Natural killer cell (primary cell): ENCODE measurements around the gene PHACTR3. TPM values are rescaled to one million over a fixed set of nuclear protein-coding genes. Genes with fewer than 3 reads are reported as not detected.

Experiments
- ATAC-seq, 3 donors: fragments of 150-1000 bp in 2 of 3; fragments of 200-7000 bp in 1 of 3; cut with Tn5 transposase; 1 replicate in 1 of 3; 2 replicates in 2 of 3; pipeline ENCODE4 v1.10.0; 2021; ENCODE audit warnings: mild to moderate bottlenecking in 2 of 3, moderate library complexity in 2 of 3
- DNase-seq, 2 donors: peaks; one replicate each; pipeline versions ENCODE4 v3.0.0 to v3.0.0-alpha.2; 2013 to 2021; ENCODE audit warnings: mixed read lengths in 1 of 2
- H3K27ac ChIP-seq: one replicate; pipeline ENCODE4 v1.5.1; 2013; ENCODE audit warnings: mild to moderate bottlenecking, low read length
- H3K27me3 ChIP-seq: one replicate; pipeline ENCODE4 v1.6.1; 2013; ENCODE audit warnings: low read length; ENCODE audit not compliant: control insufficient read depth, insufficient read depth
- H3K36me3 ChIP-seq: one replicate; pipeline ENCODE4 v1.6.1; 2013; ENCODE audit warnings: low read length; ENCODE audit not compliant: control insufficient read depth, insufficient read depth
- H3K4me1 ChIP-seq: one replicate; pipeline ENCODE4 v1.6.1; 2013; ENCODE audit warnings: low read length; ENCODE audit not compliant: control insufficient read depth, insufficient read depth
- H3K4me3 ChIP-seq: one replicate; pipeline ENCODE4 v1.5.1; 2013; ENCODE audit warnings: low read length
- H3K9me3 ChIP-seq: one replicate; pipeline ENCODE4 v1.6.1; 2013; ENCODE audit warnings: low read length; ENCODE audit not compliant: control insufficient read depth, insufficient read depth
- H3K27ac Mint-ChIP-seq, 2 donors: one replicate each; pipeline ENCODE4 v1.8.0; 2022; ENCODE audit warnings: mild to moderate bottlenecking in 2 of 2, mixed read lengths in 2 of 2, moderate library complexity in 1 of 2
- H3K27me3 Mint-ChIP-seq, 2 donors: one replicate each; pipeline ENCODE4 v1.8.0; 2022; ENCODE audit warnings: low read depth in 2 of 2, mixed read lengths in 2 of 2
- H3K36me3 Mint-ChIP-seq: one replicate; pipeline ENCODE4 v1.8.0; 2022; ENCODE audit warnings: mixed read lengths
- H3K4me1 Mint-ChIP-seq, 2 donors: one replicate each; pipeline ENCODE4 v1.8.0; 2022; ENCODE audit warnings: mixed read lengths in 2 of 2
- H3K4me3 Mint-ChIP-seq: one replicate; pipeline ENCODE4 v1.8.0; 2022; ENCODE audit warnings: mild to moderate bottlenecking, moderate library complexity, mixed read lengths
- H3K9me3 Mint-ChIP-seq, 2 donors: one replicate each; pipeline ENCODE4 v1.8.0; 2022; ENCODE audit warnings: mixed read lengths in 2 of 2
- WGBS: methylation state at CpG from one replicate; pipeline ENCODE4 v1.1.7; 2013; ENCODE audit warnings: missing lambda C conversion rate; ENCODE audit not compliant: insufficient coverage; 5-methylcytosine and 5-hydroxymethylcytosine counted together
- intact Hi-C: fragments of 100-400 bp; cut with micrococcal nuclease; formaldehyde crosslinking; loops from one replicate; pipeline ENCODE4 v1.14.2; 2022
- total RNA-seq, 4 donors: library from RNA; stranded (reverse); fragments of 120-200 nt in 1 of 4; gene quantifications; one replicate each; pipeline versions ENCODE4 v1.2.3 to v1.2.4, GENCODE V29; 2013 to 2022
- TF ChIP-seq, protein P1 (sequence below): fragments of 200-600 bp; IDR thresholded peaks from one replicate; pipeline ENCODE4 v1.8.0; 2022; ENCODE audit warnings: antibody characterized with exemption

The PHACTR3 gene
- total RNA-seq, 3 donors from 2014 or later (not counting 1 experiment from before 2014, with no cell fraction given): not detected

DNA sequence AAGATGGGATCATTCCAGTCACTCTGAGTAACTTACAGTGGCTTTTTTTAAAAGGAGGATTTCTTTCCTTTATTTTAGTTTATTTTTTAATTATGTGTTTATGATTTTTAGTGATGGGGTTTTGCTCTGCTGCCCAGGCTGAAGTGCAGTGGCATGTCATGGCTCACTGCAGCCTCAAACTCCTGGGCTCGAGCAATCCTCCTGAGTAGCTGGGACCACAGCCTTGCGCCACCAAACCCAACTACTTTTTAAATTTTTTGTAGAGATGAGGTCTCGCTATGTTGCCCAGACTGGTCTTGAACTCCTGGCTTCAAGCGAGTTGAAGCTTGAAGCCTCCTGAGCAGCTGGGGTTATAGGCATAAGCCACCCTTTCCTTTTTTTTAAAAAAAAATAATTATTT lies 31.8 kb upstream of the PHACTR3 start:
- Mint-ChIP-seq H3K9me3 (no peaks in the 10 kb centered on the region), H3K36me3 (no peaks in the 10 kb centered on the region), H3K27ac (no peak overlapping the region), H3K4me3 (no peak overlapping the region), H3K4me1 (peaks cover 5 to 8% of the 10 kb centered on the region in 2 donors), H3K27me3 (peaks cover 24 to 35% of the 10 kb centered on the region in 2 donors)
- Histone ChIP-seq H3K4me1 (peaks cover 6% of the 10 kb centered on the region), H3K4me3 (no peak overlapping the region), H3K27ac (no peak overlapping the region), H3K36me3 (no peaks in the 10 kb centered on the region), H3K27me3 (peaks cover 7% of the 10 kb centered on the region), H3K9me3 (no peaks in the 10 kb centered on the region)
- intact Hi-C loops: no loop called here
- DNase-seq (no peak), ATAC-seq (no peak)
- 92% methylated on average over 3 of the region's 4 CpGs for WGBS
- TF ChIP-seq, protein P1, sequence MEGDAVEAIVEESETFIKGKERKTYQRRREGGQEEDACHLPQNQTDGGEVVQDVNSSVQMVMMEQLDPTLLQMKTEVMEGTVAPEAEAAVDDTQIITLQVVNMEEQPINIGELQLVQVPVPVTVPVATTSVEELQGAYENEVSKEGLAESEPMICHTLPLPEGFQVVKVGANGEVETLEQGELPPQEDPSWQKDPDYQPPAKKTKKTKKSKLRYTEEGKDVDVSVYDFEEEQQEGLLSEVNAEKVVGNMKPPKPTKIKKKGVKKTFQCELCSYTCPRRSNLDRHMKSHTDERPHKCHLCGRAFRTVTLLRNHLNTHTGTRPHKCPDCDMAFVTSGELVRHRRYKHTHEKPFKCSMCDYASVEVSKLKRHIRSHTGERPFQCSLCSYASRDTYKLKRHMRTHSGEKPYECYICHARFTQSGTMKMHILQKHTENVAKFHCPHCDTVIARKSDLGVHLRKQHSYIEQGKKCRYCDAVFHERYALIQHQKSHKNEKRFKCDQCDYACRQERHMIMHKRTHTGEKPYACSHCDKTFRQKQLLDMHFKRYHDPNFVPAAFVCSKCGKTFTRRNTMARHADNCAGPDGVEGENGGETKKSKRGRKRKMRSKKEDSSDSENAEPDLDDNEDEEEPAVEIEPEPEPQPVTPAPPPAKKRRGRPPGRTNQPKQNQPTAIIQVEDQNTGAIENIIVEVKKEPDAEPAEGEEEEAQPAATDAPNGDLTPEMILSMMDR: no peak

DNA sequence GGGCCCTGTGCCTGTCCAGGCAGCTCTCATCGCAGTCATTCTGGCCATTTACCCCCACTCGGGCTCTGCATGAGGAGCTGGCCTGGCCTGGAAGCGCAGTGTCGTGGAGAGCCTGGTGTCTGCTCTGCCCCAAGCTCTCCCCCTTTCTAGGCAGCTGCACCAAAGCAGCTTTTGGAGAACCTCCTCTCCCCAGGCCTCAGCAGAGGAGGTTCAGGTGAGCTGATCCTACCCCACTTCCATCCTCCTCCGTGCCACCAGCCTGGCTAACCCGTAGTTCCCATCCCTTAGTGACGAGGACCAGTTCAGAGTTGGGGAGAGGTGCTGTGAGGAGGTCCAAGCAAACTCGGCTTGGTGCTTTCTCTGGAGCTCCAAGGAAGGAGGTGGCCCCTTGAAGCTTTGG lies 30.5 kb upstream of the PHACTR3 start:
- H3K27ac ChIP-seq: no peak overlapping the region
- no peak overlapping the region for H3K27ac Mint-ChIP-seq
- peaks cover 6% of the 10 kb centered on the region for H3K4me1 ChIP-seq
- peaks cover 5 to 8% of the 10 kb centered on the region in 2 donors for H3K4me1 Mint-ChIP-seq
- ATAC-seq: no peak
- peaks cover 28 to 43% of the 10 kb centered on the region in 2 donors for H3K27me3 Mint-ChIP-seq
- H3K27me3 ChIP-seq: peaks cover 12% of the 10 kb centered on the region
- no peaks in the 10 kb centered on the region for H3K9me3 Mint-ChIP-seq
- no peak for DNase-seq
- H3K4me3 ChIP-seq: no peak overlapping the region
- 81% methylated on average over 7 of the region's 8 CpGs for WGBS
- no peaks in the 10 kb centered on the region for H3K36me3 Mint-ChIP-seq
- no peak overlapping the region for H3K4me3 Mint-ChIP-seq
- intact Hi-C loops: no loop called here
- H3K36me3 ChIP-seq: no peaks in the 10 kb centered on the region
- no peaks in the 10 kb centered on the region for H3K9me3 ChIP-seq
- TF ChIP-seq, protein P1: no peak

DNA sequence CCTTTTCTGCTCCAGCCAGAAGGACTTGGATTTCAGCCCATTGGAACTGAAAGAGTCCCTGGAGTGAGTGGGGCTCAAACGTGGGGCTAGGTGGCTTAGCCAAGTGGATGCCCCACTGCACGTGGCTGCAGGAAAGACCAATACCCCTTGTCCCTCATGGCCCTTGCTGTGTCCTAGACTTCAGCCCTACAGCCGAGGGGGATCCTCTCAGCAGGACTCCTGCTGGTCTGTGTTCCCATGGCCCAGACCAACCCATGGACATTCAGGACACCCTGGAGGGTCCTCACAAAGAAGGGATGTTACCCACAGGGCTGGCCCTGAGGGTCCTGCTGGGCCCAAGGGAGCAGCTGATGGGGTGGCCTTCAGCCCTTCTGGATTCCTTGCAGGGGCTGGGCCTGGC lies 30.0 kb upstream of the PHACTR3 start:
- TF ChIP-seq, protein P1: no peak
- intact Hi-C loops: no loop called here
- no peaks in the 10 kb centered on the region for H3K36me3 Mint-ChIP-seq
- H3K9me3 Mint-ChIP-seq: no peaks in the 10 kb centered on the region
- DNase-seq (no peak), ATAC-seq (no peak)
- H3K9me3 ChIP-seq: no peaks in the 10 kb centered on the region
- H3K27ac Mint-ChIP-seq: no peak overlapping the region
- no peak overlapping the region for H3K4me3 Mint-ChIP-seq
- peaks cover 5 to 8% of the 10 kb centered on the region in 2 donors for H3K4me1 Mint-ChIP-seq
- peaks cover 32 to 48% of the 10 kb centered on the region in 2 donors for H3K27me3 Mint-ChIP-seq
- no peak overlapping the region for H3K4me3 ChIP-seq
- no peaks in the 10 kb centered on the region for H3K36me3 ChIP-seq
- WGBS: 79% methylated on average over 3 of the region's 3 CpGs
- H3K27me3 ChIP-seq: peaks cover 12% of the 10 kb centered on the region
- no peak overlapping the region for H3K27ac ChIP-seq
- peaks cover 6% of the 10 kb centered on the region for H3K4me1 ChIP-seq

DNA sequence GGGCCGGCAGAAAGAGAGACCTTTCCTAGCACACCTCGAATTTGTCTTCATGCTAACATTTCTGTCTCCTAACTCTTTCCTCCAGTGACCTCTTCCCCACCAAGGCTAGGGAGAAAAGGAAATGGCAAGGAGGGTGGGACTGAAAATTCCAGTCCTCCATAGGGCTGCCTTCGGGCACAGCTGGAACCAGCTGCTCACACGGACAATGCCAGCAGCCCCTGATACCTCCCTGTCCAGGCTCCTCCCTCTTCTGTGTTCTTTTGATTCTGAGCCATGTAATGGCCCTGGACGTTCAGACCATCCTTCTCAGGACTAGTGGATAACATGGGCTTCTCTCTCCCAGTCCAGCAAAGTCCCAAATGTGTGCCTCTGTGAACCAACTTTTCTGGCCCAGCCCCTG lies 29.1 kb upstream of the PHACTR3 start:
- no peaks in the 10 kb centered on the region for H3K9me3 Mint-ChIP-seq
- Histone ChIP-seq H3K4me1 (peaks cover 6% of the 10 kb centered on the region), H3K27me3 (peaks cover 12% of the 10 kb centered on the region), H3K27ac (no peak overlapping the region), H3K4me3 (no peak overlapping the region), H3K9me3 (no peaks in the 10 kb centered on the region), H3K36me3 (no peaks in the 10 kb centered on the region)
- intact Hi-C loops: no loop called here
- TF ChIP-seq, protein P1: no peak
- ATAC-seq (no peak), DNase-seq (no peak)
- H3K36me3 Mint-ChIP-seq: no peaks in the 10 kb centered on the region
- H3K27me3 Mint-ChIP-seq: peaks cover 35 to 53% of the 10 kb centered on the region in 2 donors
- H3K4me3 Mint-ChIP-seq: no peak overlapping the region
- no peak overlapping the region for H3K27ac Mint-ChIP-seq
- WGBS: 69% methylated on average over 4 of the region's 5 CpGs
- H3K4me1 Mint-ChIP-seq: peaks cover 5 to 8% of the 10 kb centered on the region in 2 donors
